GM19452 (cell line): Measurements from ENCODE around the gene TMEM8B.

Experiments
- ATAC-seq: cut with Tn5 transposase; IDR thresholded peaks from one replicate; pipeline ENCODE4 v1.9.1; 2021; ENCODE audit not compliant: unreplicated experiment

The TMEM8B gene

DNA sequence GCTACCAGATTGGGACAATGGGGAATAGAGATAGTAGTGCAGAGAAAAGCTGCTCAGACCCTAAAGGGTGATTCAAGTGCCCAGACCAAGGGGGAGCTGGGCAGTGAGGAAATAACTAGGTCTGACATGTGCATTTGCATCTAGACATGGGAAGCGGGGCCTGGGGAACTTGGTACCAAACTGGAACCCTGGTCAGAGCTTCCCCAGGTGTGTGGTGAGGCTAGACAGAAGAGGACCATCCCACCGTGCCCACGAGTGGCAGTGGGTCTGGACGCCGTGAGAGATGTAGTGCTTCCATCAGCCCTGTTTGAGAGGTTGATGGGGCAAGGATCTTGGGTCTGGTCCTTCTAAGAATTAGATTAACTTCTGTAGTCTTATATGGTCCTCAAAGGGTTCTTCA, 7.6 kb downstream of the TMEM8B start:
- ATAC-seq, result no peak

DNA sequence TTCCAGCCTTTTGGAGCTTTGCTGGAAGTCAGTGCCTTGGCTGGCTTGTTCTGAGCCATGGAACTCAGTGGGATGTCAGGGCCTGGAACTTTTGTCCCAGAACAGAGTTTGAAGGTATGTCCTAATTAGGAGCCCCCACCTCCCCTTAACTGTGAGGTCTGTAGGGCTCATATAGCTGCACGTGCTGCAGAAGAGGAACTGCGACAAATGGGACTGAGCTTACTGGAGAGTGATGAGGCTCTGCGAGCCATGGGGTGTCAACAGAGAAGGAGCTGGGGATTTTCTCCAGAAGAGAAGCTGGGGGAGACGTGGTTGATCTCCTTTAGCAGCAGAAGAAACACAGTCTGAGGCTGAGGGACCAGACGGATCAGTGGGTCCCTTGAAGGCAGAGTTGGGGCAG, 10.9 kb downstream of the TMEM8B start:
- ATAC-seq, result no peak

DNA sequence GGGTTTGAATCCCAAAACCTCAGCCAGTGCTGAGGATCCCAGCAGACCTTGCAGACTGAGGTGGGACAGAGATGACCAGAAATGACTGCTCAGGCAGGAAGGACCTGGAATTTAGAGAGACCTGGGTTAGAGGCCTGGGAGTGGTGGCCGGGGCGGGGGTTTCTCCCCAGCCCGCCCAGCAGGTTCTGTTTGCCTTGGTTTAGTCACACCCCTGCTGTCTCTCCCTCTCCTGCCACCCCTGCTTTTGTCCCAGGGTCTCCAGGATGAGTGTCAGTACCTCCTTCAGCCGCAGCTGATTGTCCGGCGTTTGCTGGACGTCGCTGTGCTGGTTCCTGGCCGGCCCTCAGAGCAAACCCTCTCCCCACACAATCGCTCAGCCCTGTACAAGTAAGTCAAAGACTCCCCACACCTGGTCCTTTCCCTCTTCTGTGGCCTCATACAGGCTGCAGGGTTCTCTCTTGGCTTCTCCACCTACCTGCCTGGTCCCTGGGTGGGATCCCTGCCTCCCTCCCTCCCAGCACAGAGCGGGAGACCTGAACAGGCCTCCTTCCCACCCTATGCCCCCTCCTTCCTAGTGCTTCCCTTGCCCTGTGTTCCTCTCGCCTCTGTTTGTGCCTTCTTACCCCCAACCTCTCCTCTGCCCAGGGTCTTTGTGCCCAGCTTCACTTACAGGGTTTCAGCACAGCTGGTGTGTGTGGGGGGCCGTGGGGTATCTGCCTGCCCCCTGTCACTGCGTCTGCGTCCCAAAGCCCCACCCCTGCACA, 12.0 kb downstream of the TMEM8B start:
- ATAC-seq, result no peak

DNA sequence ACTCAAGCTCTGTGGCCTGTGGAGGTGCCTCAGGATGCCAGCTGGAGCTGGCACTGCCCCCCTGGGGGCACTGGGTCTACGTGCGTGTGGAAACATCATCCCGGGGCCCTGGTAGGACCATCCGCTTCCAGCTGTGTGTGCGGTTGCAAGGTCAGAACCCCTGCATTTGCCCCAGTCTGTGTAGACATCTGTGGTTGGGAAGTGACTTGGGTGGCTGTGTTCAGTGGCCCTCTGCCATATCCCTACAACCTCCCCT, 12.5 kb downstream of the TMEM8B start:
- ATAC-seq, result no peak

DNA sequence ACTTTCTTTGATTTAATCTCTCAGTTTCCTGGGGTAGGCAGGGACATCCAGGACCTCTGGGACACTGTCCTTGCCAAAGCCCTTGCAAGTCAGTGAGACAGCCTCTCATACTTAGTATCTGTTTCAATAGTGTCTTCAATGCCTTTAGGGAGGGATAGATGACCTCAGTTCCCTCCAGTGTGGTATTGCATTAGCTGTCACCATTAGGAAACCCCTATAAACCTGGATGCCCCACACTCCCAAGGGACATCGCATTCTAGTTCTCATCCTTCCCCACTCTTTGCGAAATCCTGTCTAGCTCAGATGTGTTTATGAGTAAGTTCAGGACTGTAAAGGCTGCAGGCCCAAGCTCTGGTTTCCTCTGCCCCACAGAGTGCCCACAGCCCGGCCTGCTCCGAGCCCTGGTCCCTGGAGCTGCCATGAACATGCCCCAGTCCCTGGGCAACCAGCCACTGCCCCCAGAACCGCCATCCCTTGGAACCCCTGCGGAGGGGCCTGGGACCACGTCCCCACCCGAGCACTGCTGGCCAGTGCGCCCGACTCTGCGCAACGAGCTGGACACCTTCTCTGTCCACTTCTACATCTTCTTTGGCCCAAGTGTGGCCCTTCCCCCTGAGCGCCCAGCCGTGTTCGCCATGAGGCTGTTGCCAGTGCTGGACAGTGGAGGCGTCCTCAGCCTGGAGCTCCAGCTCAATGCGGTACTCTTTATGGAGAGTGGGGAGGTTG, 13.2 kb downstream of the TMEM8B start:
- ATAC-seq, result no peak

DNA sequence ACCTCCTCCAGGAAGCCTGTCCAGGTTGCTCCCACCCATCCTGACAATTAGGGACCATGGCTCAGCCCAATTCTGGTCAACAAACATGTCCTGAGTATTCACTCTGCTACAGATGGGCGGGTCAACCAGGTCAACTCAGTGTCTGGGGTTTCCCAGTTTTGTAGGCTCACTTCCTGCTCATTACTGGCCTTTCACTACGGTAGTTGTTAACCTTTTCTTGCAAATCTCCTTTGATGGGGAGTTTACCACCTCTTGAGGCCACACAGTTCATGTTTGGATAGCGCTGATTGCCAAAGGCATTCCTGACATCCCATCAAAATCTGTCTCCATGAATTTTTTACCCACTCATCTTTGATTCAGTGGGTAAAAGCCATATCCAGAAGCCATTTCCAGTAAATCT, 13.8 kb downstream of the TMEM8B start:
- peak; percentile 55 for ATAC-seq

DNA sequence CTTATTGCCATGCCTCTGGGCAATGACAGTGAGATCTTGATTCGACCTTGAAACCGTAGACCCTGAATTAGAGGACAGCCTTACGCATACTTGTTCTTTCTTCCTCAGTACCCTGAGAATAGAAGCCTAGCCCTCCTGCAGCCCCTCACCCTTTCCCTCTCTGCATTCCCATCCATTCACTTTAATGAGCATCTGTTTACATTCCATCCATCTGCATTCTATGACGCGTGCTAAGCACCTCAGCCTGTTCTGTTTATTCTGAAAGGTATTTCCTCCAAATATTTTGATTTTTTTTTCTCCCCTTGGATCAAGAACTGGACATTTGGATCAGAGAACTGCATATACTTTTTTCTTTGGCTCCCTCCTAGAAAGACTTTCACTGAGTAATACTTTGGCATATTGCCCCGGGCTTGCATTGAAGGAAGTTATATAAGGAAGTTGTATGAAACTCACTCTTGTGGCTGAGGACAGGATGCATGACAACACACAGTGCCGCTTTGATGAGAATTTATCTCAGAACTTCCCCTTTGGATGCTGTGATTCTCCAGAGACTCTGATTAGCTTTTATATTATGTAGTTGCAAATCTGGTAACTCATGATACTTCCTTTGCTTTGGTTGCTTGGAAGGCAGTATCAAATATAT, 15.7 kb downstream of the TMEM8B start:
- no peak for ATAC-seq

DNA sequence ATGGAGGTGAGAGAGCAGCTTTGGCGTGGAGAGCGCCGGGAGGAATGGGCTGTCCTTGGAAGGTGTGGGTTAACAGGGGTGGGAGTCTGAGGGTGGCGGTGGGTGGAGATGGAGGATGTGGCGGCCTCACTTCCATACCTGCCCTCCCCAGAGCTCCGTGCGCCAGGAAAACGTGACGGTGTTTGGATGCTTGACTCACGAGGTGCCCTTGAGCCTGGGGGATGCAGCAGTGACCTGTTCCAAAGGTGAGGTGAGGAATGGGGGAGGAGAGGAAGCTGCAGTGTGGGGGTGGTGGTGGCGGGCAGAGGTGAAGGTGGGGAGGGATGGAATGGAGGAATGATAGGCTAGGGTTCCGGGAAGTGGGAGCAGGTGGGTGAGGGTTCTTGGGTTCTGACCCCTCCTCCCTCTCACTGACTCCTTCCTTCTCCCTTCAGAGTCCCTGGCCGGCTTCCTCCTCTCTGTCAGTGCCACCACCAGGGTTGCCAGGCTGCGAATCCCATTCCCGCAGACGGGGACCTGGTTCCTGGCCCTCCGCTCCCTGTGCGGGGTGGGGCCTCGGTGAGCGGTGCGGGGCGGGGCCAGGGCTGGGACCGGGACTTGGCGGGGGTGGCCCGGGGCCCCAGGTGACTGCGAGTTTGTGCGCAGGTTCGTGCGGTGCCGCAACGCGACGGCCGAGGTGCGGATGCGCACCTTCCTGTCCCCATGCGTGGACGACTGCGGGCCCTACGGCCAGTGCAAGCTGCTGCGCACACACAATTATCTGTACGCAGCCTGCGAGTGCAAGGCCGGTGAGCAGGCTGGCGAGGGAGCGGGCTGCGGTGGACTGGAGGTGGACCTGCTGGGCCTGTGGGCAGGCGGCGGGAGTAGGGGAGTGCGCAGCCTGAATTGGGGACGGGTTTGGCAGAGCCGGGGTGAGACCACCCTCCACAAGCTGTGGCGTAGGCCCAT, 17.1 kb downstream of the TMEM8B start:
- no peak for ATAC-seq

DNA sequence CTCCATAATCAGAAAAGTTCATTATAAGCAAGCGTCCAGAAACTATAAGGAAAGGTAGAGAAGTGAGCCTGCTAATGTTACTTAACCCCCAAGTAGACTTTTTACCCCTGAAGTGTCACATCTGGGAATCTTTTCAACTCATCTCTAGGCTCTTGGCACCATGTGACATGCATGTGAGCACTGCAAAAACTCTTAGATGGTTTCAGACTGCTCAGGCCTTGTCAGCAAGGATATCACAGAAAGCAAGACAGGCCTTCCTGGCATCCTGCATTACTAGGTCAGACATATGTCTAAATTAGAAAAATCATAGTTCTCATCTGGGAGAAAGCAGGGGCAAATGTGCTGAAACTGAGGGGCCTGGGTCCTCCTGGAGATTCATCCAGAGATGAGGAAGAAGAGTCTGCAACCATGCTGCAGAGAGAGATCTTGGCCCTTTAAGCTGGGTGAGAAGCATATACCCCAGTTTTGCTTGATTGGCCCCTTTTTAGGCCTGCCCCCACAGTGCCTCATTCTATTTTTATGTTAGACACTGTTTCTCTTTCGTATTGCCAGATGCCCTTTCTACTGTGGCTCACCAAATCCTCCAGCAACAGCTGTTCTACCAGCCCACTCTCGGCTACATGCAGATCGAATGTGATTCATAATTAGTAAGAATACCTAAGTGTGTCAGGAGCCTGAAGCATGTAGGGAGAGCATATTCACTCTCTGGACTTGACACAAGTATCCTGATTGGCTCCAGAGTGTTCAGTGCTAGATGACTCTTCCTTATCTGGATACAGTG, 19.0 kb downstream of the TMEM8B start:
- ATAC-seq, result peak; percentile 88

DNA sequence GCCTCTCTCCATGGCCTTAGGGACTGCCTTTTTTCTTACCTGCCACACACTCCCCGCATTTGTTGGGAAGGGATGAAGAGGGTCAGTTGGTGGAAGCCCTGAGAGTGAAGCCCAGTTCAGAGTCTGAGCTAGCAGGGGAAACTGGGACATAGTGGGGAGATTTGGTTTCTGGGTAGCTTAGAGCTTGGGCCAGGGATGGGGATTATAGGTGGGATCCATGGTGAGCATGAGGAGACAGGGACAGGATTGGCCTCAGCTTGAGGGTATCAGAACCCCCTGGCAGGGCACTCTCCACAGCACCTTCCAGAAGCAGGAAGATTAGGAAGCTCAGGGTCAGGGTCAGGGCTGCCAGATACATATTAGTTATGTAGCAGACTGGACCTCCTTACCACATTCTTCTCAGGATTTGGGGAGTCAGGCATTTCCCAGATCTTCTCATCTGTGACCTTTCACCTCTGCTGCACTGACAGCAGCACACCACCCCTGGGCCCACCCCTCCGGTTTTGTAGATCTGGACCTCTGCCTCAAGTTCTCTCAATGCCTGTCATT, 23.3 kb downstream of the TMEM8B start:
- ATAC-seq, result no peak

DNA sequence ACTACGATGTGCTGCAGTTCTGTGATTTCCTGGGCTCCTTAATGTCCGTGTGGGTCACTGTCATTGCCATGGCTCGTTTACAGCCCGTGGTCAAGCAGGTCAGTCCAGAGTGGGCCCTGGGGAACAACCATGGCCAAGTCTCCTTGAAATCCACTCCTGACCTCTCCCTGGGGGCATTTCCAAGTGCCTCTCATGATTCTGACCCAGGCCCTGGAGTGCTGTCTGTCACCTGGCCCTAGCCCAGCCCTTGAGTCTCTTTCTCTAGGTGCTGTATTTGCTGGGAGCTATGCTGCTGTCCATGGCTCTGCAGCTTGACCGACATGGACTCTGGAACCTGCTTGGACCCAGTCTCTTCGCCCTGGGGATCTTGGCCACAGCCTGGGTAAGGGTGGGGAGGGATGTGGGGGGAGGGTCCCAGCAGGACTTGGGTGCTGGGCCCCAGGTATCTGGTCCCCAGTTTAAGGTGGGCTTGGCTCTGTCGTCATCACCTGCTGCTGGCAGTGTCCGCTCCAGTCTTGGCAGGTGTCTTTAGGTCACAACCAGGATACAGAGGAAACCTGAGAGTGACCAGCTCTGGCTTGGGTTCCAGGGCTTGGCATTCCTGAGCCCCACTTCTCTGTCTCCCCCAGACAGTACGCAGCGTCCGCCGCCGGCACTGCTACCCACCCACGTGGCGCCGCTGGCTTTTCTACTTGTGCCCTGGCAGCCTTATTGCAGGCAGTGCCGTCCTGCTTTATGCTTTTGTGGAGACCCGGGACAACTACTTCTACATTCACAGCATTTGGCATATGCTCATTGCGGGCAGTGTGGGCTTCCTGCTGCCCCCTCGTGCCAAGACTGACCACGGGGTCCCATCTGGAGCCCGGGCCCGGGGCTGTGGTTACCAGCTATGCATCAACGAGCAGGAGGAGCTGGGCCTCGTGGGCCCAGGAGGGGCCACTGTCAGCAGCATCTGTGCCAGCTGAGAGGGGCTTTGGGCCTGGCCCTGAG, 24.1 kb downstream of the TMEM8B start:
- ATAC-seq, result no peak

DNA sequence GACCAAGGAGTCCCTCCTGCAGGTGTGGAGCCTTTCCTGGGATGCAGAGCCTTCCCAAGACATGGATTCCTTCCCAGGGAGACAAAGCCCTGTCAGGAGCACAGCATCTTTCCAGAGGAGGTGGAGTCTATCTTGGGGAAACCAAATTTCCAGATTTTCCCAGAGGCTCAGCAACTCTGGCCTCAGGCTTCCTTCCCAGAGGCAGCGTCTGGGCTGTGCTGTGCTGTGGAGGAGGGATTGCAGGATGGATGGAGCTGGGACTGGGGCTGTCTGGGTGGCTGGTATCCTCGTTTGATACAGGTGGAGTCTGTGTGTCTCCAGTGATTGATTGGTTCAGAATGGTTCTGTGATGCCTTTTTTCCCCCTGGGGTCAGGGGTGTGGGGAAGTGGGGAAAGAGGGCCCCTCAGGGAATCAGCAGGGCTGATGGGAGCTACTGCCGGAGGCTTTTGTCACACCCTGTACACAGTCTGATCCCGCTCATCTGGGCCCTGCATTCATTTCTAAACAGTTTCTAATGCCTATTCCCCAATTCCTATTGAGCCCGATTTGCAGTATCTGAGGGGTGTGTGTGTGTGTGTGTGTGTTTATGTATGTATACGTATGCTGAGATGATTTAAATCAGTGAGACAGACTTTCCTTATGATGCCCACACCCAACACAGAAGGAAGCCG, 25.2 kb downstream of the TMEM8B start:
- no peak for ATAC-seq

DNA sequence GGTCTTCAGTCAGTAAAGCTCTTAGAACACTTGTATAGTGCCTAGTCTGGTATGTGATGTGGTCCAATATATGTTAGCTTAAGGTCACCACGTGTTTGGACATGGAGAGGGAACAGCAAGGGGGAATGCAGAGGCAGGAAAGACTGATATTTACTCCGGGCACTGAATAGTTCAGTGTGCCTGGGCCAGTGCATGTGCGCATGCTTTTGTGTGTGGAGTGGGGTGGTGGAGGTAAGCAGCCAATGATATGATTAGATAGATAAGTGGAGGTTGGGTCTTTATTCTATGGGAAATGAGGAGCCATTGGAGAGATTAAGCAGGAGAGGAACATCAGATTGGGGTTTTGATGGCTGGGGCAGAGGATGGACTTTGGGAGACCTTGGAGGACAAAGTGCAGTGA, 27.2 kb downstream of the TMEM8B start:
- no peak for ATAC-seq

DNA sequence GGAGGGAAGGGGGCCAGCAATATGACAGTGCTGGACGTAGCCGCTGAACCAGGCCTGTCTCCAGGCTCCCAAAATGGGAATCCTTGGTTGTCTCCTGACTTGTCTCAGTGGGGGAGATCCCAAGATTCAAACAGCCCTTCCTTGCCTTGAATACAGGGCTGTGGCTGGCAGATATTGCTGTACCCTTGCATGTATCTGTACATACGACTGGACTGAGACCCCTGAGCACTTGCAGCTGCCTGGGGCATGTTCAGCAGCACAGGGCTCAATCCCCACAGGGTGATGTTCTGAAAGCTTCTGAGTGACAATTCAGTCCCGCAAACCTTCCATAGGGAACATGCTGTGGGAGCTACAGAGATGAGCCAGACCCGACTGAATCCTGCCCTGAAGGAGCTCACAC, 27.9 kb downstream of the TMEM8B start:
- no peak for ATAC-seq

DNA sequence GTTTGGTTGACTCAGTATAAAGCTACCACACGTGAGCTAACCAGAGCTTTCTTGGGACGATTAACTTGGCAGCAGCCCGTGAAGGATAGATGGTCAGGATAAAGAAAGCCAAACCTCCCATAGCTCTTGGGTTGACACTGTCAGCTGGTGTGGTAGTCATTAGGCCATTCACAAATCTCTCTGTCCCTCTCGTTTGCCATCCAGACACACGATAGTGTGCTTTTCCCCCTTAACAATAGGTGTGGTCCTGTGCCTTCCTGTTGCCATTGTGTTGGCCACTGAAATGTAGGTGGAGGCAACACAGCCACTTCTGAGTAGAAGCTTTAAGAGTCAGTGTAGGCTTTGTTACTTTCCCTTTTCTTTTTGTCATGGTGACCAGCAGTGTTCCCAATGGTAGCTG, 29.4 kb downstream of the TMEM8B start:
- no peak for ATAC-seq

DNA sequence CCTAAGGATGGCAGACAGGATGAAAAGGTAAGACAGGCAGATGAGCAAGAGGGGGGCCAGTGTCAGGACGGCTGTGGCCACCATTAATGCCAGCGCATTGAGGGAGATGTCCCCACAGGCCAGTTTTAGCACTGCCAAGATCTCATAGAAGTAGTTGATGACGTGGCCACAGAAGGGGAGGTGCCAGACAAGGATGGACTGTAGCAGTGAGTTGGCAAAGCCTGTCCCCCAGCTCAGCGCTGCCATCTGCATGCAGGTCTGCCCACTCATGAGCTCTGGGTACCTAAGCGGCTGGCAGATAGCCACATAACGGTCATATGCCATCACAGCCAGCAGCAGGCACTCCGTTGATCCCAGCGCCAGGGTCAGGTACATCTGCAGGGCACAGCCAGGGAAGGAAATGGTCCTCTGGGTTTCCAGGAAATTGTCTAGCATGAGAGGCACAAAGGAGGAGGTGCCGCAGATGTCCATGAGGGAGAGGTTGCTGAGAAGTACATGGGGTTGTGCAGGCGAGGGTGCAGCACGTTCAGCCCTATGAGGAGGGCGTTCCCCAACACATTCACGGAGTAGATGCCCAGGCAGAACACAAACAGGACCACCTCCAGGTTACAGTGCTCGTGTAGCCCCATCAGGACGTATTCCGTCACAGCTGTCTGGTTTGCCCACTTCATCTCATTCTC, 30.4 kb downstream of the TMEM8B start:
- ATAC-seq, result no peak

DNA sequence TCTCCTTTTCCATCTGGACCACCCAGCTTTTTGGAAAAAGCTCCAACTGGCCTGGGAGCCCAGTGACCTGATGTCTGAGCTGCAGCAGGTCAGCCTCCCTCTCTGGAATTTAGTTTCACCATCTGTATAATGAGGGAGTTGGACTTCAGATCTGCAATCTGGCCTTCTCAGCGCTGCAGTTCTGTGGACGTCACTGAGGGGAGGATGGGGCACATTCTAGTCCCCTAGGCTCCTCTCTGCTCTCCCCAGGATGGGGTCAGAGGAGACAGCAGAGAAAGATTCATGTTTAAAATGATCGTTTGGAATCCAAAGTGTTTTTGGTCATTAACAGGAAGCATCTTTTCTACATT, 30.9 kb downstream of the TMEM8B start:
- no peak for ATAC-seq
